WTC11 (cell line): Measurements from ENCODE around the gene DGKG. TPM values are rescaled to one million over a fixed set of nuclear protein-coding genes. Genes with fewer than 3 reads are reported as not detected.

Experiments
- ATAC-seq: fragments of 200-7000 bp; cut with Tn5 transposase; 2 replicates; pipeline ENCODE4 v1.10.0; 2021; ENCODE audit warnings: mild to moderate bottlenecking, moderate library complexity
- CTCF ChIA-PET: fragments of 300-600 bp; sonication (Branson Sonifier 250); formaldehyde crosslinking; loops from one replicate; lab custom pipeline; 2021; ENCODE audit warnings: antibody characterized with exemption; lab: Charles Lee
- POLR2A ChIA-PET: fragments of 350-600 bp; sonication (Branson Sonifier 250); formaldehyde crosslinking; loops from one replicate; lab custom pipeline; 2021; ENCODE audit warnings: antibody characterized with exemption; lab: Charles Lee
- DNase-seq: peaks from one replicate; pipeline ENCODE4 v3.0.0; 2021; ENCODE audit warnings: low spot score
- H3K27ac Mint-ChIP-seq: 2 replicates; pipeline ENCODE4 v1.8.0; 2021; ENCODE audit warnings: mixed read lengths
- H3K27me3 Mint-ChIP-seq: 2 replicates; pipeline ENCODE4 v1.8.0; 2021; ENCODE audit warnings: low read depth, mild to moderate bottlenecking, moderate library complexity, mixed read lengths
- H3K36me3 Mint-ChIP-seq: 2 replicates; pipeline ENCODE4 v1.8.0; 2021; ENCODE audit warnings: mixed read lengths
- H3K4me1 Mint-ChIP-seq: 2 replicates; pipeline ENCODE4 v1.8.0; 2022; ENCODE audit warnings: mixed read lengths
- H3K4me3 Mint-ChIP-seq: 2 replicates; pipeline ENCODE4 v1.8.0; 2021; ENCODE audit warnings: mild to moderate bottlenecking, moderate library complexity, mixed read lengths
- H3K9me3 Mint-ChIP-seq: 2 replicates; pipeline ENCODE4 v1.8.0; 2021; ENCODE audit warnings: mixed read lengths
- ATF1 ChIP-seq: sonication (generic); formaldehyde crosslinking; IDR thresholded peaks from 2 replicates; pipeline ENCODE4 v1.8.1; 2023; ENCODE audit warnings: mild to moderate bottlenecking, moderate library complexity, missing genetic modification reagents
- CREB1 ChIP-seq: sonication (generic); formaldehyde crosslinking; IDR thresholded peaks from 2 replicates; pipeline ENCODE4 v1.8.0; 2023; ENCODE audit warnings: mild to moderate bottlenecking, missing genetic modification reagents
- EMX1 ChIP-seq: fragments of 250-450 bp; sonication (Bioruptor Pico); IDR thresholded peaks from 2 replicates; pipeline ENCODE4 v1.8.0; 2021; ENCODE audit warnings: mild to moderate bottlenecking
- HMGA2 ChIP-seq: fragments of 250-450 bp; sonication (Bioruptor Pico); IDR thresholded peaks from 2 replicates; pipeline ENCODE4 v1.4.0; 2021; ENCODE audit warnings: mild to moderate bottlenecking, moderate library complexity
- IRF2 ChIP-seq: sonication (generic); formaldehyde crosslinking; IDR thresholded peaks from 2 replicates; pipeline ENCODE4 v1.8.0; 2022; ENCODE audit warnings: low read depth, missing genetic modification reagents, borderline replicate concordance
- MXD4 ChIP-seq: fragments of 250-450 bp; sonication (Bioruptor Pico); IDR thresholded peaks from 2 replicates; pipeline ENCODE4 v1.8.0; 2021; ENCODE audit warnings: mild to moderate bottlenecking, moderate library complexity, borderline replicate concordance
- NR3C1 ChIP-seq: sonication (generic); formaldehyde crosslinking; conservative IDR thresholded peaks from 2 replicates; pipeline ENCODE4 v1.8.1; 2023; ENCODE audit warnings: low read depth, mild to moderate bottlenecking, missing genetic modification reagents
- RORB ChIP-seq: fragments of 250-450 bp; sonication (Bioruptor Pico); IDR thresholded peaks from 2 replicates; pipeline ENCODE4 v1.9.0; 2021; ENCODE audit warnings: mild to moderate bottlenecking
- TEAD1 ChIP-seq: sonication (generic); formaldehyde crosslinking; IDR thresholded peaks from 2 replicates; pipeline ENCODE4 v1.8.0; 2022; ENCODE audit warnings: mild to moderate bottlenecking, missing genetic modification reagents
- total RNA-seq: library from RNA; stranded (reverse); gene quantifications from 3 replicates; pipeline ENCODE4 v1.2.3, GENCODE V29; 2021
- TF ChIP-seq, protein P1 (sequence below): sonication (generic); formaldehyde crosslinking; IDR thresholded peaks from 2 replicates; pipeline ENCODE4 v1.8.1; 2023; ENCODE audit warnings: mild to moderate bottlenecking, missing genetic modification reagents, borderline replicate concordance
- TF ChIP-seq, protein P2 (sequence below): sonication (generic); formaldehyde crosslinking; IDR thresholded peaks from 2 replicates; pipeline ENCODE4 v1.8.1; 2022; ENCODE audit warnings: mild to moderate bottlenecking, missing genetic modification reagents, moderate library complexity, borderline replicate concordance
- TF ChIP-seq, protein P3 (sequence below): fragments of 250-450 bp; sonication (Bioruptor Pico); IDR thresholded peaks from 2 replicates; pipeline ENCODE4 v1.8.0; 2021; ENCODE audit warnings: mild to moderate bottlenecking
- TF ChIP-seq, protein P4 (sequence below): sonication (generic); formaldehyde crosslinking; IDR thresholded peaks from 2 replicates; pipeline ENCODE4 v1.8.1; 2023; ENCODE audit warnings: mild to moderate bottlenecking, moderate library complexity, missing genetic modification reagents
- TF ChIP-seq, protein P5 (sequence below): fragments of 250-450 bp; sonication (Bioruptor Pico); IDR thresholded peaks from 2 replicates; pipeline ENCODE4 v1.9.0; 2021; ENCODE audit warnings: mild to moderate bottlenecking, borderline replicate concordance
- TF ChIP-seq, protein P6 (sequence below): sonication (generic); formaldehyde crosslinking; IDR thresholded peaks from 2 replicates; pipeline ENCODE4 v1.8.1; 2023; ENCODE audit warnings: mild to moderate bottlenecking, missing genetic modification reagents, moderate library complexity
- TF ChIP-seq, protein P7 (sequence below): fragments of 250-450 bp; sonication (Bioruptor Pico); IDR thresholded peaks from 2 replicates; pipeline ENCODE4 v1.9.0; 2021; ENCODE audit warnings: moderate library complexity, mild to moderate bottlenecking, inconsistent platforms, borderline replicate concordance

The DGKG gene
- total RNA-seq, 1 experiment from 2014 or later = 0.92 TPM

DNA sequence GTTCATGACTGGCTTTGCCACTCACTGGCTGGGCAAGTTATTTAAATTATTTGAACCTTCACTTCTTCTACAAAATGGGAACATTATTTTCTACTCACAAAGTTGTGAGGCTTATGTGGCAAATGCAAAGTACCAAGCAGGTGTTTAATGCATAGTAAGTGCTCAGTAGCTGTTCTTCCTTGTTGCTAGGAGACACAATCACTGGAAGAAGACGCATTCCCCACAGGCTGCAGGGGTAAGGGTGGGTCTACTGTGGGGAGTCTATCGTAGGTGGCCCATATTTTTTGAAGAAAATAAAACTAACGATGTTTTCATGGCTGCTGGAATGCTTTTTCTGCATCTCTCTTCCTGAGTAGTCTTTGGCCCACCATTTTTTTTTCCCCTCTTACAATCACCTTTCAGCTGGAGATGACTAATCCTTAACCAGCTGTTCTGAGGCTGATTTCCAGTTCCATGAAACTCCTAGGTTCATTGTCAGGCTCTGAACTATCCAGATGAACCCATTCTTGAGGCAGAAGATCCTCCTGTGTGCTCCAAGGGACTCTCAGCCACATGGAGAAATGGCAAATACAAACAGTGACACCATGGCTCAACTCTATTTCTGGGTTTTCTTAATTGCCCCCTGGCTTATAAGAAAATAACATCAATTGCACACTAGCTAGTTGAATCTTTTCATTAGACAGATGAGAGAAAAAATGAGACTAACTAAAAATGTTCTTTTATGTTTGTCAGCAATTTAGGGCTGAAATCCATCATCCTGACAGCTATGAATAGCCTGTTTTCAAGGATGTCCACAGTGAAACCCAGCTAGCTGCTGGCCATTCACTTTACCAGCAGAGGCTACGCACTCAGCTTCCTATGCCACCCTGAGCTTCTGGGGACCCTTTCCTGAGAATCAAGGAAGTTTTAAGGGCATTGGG lies 144.9 kb downstream of the DGKG start (continued):
- TF ChIP-seq, protein P1, sequence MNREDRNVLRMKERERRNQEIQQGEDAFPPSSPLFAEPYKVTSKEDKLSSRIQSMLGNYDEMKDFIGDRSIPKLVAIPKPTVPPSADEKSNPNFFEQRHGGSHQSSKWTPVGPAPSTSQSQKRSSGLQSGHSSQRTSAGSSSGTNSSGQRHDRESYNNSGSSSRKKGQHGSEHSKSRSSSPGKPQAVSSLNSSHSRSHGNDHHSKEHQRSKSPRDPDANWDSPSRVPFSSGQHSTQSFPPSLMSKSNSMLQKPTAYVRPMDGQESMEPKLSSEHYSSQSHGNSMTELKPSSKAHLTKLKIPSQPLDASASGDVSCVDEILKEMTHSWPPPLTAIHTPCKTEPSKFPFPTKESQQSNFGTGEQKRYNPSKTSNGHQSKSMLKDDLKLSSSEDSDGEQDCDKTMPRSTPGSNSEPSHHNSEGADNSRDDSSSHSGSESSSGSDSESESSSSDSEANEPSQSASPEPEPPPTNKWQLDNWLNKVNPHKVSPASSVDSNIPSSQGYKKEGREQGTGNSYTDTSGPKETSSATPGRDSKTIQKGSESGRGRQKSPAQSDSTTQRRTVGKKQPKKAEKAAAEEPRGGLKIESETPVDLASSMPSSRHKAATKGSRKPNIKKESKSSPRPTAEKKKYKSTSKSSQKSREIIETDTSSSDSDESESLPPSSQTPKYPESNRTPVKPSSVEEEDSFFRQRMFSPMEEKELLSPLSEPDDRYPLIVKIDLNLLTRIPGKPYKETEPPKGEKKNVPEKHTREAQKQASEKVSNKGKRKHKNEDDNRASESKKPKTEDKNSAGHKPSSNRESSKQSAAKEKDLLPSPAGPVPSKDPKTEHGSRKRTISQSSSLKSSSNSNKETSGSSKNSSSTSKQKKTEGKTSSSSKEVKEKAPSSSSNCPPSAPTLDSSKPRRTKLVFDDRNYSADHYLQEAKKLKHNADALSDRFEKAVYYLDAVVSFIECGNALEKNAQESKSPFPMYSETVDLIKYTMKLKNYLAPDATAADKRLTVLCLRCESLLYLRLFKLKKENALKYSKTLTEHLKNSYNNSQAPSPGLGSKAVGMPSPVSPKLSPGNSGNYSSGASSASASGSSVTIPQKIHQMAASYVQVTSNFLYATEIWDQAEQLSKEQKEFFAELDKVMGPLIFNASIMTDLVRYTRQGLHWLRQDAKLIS (CRISPR knock-in tag) = no peak
- TF ChIP-seq, protein P2, sequence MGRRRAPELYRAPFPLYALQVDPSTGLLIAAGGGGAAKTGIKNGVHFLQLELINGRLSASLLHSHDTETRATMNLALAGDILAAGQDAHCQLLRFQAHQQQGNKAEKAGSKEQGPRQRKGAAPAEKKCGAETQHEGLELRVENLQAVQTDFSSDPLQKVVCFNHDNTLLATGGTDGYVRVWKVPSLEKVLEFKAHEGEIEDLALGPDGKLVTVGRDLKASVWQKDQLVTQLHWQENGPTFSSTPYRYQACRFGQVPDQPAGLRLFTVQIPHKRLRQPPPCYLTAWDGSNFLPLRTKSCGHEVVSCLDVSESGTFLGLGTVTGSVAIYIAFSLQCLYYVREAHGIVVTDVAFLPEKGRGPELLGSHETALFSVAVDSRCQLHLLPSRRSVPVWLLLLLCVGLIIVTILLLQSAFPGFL (CRISPR knock-in tag) = no peak

DNA sequence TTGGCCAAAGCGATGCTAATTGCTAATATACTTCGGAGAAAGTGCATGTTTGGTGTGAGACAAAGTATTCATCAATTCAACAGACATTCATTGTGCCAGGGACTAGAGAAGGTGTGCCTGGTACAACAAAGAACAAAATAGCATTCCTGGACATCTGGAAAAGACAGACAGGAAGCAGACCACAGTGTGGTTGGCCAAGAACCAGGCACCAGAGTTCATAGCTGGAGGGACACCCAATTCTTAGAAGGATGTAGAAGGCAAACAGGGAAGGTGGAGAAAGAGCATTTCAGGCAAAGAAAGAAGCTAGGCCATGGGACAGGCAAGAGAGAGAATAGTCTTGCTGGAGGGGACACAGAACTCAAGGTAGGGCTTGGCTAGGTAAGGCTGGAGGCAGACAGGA lies 147.4 kb downstream of the DGKG start:
- H3K9me3 Mint-ChIP-seq = no peaks in the 10 kb centered on the region
- ChIA-PET POLR2A (interaction anchor here (1.1 kb wide), 1 partner anchor 117 kb away, joined by 3 read pairs; no protein-coding TSS in a partner anchor), CTCF (interaction anchor here (1.4 kb wide), 1 partner anchor 45 kb away, joined by 4 read pairs; no protein-coding TSS in a partner anchor)
- H3K27me3 Mint-ChIP-seq = no peaks in the 10 kb centered on the region
- H3K27ac Mint-ChIP-seq = no peak overlapping the region
- H3K4me3 Mint-ChIP-seq = no peak overlapping the region
- ATAC-seq (no peak), DNase-seq (no peak)
- H3K4me1 Mint-ChIP-seq = peaks cover 38% of the 10 kb centered on the region
- no peaks in the 10 kb centered on the region for H3K36me3 Mint-ChIP-seq
- TF ChIP-seq TEAD1 (no peak), RORB (CRISPR knock-in tag) (no peak), NR3C1 (CRISPR knock-in tag) (no peak), ATF1 (CRISPR knock-in tag) (no peak), HMGA2 (no peak), IRF2 (no peak), EMX1 (CRISPR knock-in tag) (no peak), CREB1 (CRISPR knock-in tag) (no peak), MXD4 (no peak)
- TF ChIP-seq, protein P3, sequence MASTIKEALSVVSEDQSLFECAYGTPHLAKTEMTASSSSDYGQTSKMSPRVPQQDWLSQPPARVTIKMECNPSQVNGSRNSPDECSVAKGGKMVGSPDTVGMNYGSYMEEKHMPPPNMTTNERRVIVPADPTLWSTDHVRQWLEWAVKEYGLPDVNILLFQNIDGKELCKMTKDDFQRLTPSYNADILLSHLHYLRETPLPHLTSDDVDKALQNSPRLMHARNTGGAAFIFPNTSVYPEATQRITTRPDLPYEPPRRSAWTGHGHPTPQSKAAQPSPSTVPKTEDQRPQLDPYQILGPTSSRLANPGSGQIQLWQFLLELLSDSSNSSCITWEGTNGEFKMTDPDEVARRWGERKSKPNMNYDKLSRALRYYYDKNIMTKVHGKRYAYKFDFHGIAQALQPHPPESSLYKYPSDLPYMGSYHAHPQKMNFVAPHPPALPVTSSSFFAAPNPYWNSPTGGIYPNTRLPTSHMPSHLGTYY = no peak
- TF ChIP-seq, protein P4, sequence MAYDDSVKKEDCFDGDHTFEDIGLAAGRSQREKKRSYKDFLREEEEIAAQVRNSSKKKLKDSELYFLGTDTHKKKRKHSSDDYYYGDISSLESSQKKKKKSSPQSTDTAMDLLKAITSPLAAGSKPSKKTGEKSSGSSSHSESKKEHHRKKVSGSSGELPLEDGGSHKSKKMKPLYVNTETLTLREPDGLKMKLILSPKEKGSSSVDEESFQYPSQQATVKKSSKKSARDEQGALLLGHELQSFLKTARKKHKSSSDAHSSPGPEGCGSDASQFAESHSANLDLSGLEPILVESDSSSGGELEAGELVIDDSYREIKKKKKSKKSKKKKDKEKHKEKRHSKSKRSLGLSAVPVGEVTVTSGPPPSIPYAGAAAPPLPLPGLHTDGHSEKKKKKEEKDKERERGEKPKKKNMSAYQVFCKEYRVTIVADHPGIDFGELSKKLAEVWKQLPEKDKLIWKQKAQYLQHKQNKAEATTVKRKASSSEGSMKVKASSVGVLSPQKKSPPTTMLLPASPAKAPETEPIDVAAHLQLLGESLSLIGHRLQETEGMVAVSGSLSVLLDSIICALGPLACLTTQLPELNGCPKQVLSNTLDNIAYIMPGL (CRISPR knock-in tag) = no peak
- TF ChIP-seq, protein P5, sequence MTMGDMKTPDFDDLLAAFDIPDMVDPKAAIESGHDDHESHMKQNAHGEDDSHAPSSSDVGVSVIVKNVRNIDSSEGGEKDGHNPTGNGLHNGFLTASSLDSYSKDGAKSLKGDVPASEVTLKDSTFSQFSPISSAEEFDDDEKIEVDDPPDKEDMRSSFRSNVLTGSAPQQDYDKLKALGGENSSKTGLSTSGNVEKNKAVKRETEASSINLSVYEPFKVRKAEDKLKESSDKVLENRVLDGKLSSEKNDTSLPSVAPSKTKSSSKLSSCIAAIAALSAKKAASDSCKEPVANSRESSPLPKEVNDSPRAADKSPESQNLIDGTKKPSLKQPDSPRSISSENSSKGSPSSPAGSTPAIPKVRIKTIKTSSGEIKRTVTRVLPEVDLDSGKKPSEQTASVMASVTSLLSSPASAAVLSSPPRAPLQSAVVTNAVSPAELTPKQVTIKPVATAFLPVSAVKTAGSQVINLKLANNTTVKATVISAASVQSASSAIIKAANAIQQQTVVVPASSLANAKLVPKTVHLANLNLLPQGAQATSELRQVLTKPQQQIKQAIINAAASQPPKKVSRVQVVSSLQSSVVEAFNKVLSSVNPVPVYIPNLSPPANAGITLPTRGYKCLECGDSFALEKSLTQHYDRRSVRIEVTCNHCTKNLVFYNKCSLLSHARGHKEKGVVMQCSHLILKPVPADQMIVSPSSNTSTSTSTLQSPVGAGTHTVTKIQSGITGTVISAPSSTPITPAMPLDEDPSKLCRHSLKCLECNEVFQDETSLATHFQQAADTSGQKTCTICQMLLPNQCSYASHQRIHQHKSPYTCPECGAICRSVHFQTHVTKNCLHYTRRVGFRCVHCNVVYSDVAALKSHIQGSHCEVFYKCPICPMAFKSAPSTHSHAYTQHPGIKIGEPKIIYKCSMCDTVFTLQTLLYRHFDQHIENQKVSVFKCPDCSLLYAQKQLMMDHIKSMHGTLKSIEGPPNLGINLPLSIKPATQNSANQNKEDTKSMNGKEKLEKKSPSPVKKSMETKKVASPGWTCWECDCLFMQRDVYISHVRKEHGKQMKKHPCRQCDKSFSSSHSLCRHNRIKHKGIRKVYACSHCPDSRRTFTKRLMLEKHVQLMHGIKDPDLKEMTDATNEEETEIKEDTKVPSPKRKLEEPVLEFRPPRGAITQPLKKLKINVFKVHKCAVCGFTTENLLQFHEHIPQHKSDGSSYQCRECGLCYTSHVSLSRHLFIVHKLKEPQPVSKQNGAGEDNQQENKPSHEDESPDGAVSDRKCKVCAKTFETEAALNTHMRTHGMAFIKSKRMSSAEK (CRISPR knock-in tag) = no peak
- TF ChIP-seq, protein P6, sequence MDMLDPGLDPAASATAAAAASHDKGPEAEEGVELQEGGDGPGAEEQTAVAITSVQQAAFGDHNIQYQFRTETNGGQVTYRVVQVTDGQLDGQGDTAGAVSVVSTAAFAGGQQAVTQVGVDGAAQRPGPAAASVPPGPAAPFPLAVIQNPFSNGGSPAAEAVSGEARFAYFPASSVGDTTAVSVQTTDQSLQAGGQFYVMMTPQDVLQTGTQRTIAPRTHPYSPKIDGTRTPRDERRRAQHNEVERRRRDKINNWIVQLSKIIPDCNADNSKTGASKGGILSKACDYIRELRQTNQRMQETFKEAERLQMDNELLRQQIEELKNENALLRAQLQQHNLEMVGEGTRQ (CRISPR knock-in tag) = no peak
- TF ChIP-seq, protein P7, sequence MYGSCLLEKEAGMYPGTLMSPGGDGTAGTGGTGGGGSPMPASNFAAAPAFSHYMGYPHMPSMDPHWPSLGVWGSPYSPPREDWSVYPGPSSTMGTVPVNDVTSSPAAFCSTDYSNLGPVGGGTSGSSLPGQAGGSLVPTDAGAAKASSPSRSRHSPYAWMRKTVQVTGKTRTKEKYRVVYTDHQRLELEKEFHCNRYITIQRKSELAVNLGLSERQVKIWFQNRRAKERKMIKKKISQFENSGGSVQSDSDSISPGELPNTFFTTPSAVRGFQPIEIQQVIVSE (CRISPR knock-in tag) = no peak
